SH-SY5Y (cell line): Measurements from ENCODE around the gene SENP1.

Experiments used
- GATA2 ChIP-seq: IDR thresholded peaks from 2 replicates; pipeline ENCODE4 v1.6.1; 2011; ENCODE audit warnings: mild to moderate bottlenecking, low read depth, low read length
- GATA3 ChIP-seq: IDR thresholded peaks from 2 replicates; pipeline ENCODE4 v1.6.1; 2011; ENCODE audit warnings: low read depth, mild to moderate bottlenecking, low read length, moderate library complexity

Gene SENP1

DNA sequence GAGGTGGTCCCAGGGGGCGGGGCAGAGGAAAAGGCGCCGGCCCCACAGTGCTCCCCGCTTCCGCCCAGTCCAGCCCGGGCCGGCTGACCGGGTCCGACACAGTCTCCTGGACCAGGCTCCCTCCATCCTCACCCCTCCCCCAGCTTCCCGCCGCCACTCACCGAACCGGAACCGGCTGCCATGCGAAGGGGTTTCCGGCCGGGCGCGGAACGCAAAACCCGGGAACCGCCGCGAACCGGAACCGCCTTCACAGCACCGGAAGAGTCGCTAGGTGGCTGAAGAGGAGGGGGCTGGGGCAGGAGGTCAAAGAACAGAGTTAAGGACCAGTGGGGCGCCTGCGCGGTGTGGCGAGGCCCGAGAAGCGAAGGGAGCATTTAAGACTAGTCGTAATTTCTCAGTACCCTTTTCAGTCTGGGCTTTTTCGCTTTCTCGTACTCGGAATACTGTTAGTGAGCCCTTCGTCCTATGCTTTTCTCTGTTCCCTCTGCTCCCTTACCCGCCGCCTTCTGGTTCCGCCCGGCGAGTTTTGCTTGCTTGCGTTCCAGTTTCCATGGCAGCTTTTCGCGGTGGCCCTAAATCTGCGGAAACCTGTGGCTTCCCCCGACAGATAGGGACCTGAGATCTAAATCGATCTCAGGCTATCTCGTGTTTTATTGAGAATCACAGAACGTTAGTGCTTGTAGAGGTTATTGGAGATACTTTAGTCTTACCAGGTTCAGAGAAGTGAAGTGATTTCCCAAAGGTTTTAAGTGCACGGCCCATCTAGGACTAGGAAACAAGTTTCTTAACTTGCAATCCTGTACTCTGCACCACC, at the start of gene SENP1:
Gene SENP1 (minus strand): TSS at position 213 of the 814 bp plus-strand sequence. CDS start 4,607 bp downstream, outside the sequence.
- TF ChIP-seq GATA3 = no peak
- no peak; the same call in 1 of the 2 replicates for TF ChIP-seq GATA2

DNA sequence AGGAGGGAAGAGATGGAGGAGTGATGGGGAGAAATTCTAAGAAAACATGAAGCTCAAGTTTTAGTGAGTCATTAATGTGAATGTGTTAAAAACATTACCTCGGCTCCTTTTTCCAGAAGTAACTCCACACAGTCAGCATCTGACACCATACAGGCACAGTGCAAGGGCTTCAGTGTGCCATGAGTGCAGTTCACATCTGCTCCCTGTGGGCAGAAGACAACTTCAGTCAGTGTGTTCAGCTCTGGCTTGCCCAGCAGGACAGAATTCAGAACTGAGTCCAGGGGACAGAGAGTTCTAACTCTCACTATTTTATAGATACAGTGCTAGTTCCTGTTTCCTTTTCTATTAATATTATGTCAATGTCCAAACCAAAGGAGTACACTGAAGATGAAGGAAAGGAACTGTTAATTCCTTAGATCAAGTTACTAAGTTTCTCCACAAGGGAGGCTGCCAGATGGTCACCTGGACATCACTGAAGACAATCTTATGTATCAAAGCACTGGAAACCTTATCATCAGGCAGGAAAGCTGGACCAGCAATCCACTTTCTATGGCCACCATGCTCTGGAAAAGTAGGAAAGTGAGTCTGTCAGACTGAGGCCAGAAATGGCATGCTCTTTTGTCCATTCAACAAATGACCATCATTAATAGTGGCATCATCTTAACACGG, 45.4 kb upstream of the SENP1 start:
- TF ChIP-seq GATA2 (no peak), GATA3 (no peak)

DNA sequence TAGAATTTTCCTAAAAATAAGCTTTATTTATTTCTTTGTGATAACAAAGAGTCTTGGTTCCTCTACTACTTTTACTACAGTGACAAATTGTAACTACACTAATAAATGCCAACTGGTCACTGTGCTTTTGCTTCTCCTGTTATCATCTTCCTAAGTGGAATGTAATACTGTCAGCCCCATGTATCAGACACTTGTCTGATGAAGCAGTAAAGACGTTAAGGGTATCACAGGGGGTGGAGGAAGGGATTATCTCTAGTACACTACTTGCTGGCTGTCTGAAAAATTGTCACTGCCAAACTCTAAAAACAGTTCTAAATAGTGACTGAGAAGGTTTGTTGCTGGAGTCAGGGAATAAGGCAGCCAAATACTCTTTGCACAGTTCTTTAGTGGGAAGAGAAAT, 40.1 kb upstream of the SENP1 start:
- TF ChIP-seq GATA2 = no peak
- no peak for TF ChIP-seq GATA3

DNA sequence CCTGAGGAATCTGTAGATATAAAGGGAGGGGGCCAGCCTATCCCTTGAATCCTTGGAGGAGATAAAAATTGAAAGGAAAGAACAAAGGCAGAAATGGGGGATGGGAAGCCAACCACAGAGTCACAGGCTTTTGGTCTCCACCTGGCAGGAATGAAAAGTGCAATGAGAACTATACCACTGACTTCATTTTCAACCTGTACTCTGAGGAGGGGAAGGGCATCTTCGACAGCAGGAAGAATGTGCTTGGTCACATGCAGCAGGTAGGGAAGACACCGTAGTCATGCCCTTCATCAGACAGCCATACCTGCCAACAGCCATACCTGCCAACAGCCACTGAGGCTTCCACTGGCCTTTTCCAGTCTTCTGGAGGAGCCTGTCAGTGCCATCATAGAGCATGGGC, 38.0 kb upstream of the SENP1 start:
- no peak for TF ChIP-seq GATA2
- TF ChIP-seq GATA3 = no peak

DNA sequence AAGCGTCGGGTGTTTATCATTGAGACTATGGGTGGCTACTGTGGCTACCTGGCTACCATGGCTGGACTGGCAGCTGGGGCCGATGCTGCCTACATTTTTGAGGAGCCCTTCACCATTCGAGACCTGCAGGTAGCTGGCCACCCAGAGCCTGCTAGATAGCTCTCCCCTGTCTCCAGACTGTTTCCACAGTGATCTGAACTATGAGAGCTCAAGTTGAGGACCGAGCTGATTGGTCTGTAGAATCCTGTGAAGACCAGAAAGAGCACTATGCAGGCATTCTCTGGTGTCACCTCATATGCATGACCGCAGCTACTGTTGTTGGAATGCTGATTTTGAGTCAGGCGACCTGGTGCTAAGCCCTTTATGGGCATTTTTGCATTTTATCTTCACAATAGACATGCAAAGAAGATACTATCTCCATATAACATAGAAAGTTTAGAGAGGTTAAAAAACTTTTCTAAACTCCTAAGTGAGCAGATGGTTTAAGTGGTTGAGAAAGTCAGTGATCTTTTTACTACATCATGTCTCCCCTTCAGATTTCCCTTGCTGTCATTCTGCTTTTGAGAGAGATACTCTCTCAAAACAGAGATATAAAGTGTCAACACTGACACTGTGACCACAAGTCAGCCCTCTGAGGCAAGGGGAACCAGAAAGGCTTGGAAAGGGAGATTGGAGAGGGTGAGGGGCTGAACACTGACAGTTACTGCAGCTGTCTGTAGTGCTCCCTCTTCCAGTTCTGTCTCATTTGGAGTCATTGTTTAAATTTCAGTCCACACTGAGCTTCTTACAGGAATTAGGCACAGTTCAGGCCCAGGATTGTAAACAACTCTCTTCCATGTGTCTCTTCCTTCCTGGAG, 37.2 kb upstream of the SENP1 start:
- TF ChIP-seq GATA3 (no peak), GATA2 (no peak)

DNA sequence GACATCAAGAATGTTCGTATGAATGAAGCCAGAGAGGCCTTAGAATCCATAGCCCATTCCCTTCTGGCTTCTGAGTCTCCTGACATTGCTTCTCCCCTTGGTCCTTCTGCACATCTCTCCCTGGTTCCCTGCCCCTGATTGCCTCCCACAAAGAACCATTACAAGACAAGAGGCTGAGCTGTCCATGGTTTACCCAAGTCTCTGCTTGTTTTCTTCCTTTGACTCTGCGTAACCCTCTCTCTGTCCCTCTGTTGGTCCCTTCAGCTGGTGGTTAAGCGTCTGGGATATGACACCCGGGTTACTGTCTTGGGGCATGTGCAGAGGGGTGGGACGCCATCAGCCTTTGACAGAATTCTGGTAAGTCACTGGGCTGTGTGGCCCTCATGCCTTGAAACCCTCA, 29.1 kb upstream of the SENP1 start:
- TF ChIP-seq GATA2 = no peak
- TF ChIP-seq GATA3 = no peak

DNA sequence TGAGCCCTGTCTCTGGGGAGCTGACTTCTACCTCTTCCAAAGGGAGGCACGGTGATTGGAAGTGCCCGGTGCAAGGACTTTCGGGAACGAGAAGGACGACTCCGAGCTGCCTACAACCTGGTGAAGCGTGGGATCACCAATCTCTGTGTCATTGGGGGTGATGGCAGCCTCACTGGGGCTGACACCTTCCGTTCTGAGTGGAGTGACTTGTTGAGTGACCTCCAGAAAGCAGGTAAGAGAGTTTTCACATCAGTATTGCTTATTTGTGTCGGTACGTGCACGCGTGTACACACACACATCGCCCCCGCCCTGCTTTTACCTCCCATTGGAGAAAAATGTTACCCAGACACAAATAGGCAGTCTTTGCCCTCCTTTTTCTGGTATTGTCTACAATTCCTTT, 26.9 kb upstream of the SENP1 start:
- TF ChIP-seq GATA3 = no peak
- no peak for TF ChIP-seq GATA2

DNA sequence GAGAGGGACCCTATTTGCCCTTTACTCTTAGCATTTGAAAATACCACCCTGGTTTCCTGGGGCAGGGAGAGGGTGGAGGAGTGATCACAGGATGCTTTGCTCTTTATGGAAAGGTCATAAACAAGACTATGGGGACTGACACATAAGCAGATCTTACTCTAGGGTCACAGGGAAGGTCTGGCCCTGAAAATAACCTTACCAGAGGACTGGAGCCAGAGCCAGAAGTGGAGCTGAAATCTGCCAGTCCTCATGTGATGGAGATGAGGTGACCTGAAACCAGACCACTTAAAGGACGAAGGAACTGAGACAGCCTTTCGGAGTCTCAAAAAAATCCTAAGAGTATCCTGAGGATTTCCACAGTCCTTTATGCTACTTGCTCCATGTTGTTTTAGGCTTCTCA, 25.6 kb upstream of the SENP1 start:
- TF ChIP-seq GATA3 (no peak), GATA2 (no peak)

DNA sequence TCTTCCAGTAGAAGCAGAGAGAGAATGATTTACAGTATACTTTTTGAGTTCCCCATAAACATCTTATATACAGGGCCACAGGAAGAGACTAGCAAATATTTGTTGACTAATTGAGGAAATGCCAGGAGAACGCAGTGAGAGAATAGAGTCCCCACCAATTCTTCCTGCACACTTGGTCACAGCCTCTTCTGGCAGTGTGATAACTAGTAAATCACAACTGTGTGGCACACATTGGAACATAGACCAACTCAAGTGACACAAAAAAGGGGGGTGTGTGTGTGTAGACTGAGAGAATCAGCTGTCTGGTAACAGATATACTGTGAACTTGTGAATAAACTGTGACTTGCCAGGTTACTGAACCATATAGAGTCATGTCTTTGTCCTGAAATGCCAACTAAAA, 23.5 kb upstream of the SENP1 start:
- no peak for TF ChIP-seq GATA3
- TF ChIP-seq GATA2 = no peak

DNA sequence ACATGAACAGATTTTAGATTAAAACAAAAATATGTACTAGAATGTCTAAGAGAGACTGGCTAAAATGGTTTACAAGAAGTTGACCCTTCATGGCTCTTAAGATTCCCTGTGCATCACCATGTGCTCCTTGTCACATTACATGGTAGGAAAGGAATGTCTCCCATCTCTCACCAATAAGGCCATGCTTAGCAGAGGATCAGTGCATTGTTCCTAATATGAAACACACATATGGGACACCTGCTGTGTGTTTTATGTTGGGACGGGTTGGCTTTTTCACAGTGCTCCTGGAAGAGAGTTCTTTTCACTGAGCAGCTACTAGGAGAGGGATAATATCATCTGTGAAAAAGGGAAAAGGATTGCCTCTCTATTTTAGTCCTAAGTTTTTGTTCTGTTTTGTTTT, 22.9 kb upstream of the SENP1 start:
- TF ChIP-seq GATA2 (no peak), GATA3 (no peak)

DNA sequence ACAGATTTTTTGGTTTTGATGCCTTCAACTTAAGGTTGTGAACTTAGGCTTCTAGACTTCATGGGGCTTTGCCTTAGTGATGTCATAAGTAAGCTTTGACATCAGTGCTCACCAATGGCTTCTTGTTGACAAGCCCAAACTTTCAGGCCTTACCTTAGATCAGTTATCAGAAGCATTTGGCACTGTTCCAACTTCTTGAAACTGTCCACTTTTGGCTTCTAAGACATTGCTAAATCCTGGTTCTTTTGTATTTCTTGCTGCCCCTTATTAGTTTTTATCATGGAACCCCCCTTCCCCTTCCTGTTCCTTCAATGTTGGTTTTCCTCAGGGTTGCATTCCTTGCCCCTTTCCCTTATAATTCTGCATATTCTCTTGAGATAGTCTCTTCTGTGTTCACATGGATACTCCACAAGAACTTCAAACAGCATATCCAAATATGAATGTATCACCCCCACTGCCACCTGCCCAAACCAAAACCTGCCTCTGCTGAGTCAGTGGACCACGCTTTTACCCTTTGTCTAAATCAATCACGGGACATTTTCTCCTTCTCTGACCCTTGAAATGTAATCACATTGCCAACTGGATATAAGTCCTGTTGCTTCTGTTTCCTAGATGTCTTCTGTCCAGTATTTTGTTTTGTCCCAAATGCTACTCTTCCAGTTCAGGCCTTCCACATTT, 21.2 kb upstream of the SENP1 start:
- TF ChIP-seq GATA3 = no peak
- TF ChIP-seq GATA2 = no peak

DNA sequence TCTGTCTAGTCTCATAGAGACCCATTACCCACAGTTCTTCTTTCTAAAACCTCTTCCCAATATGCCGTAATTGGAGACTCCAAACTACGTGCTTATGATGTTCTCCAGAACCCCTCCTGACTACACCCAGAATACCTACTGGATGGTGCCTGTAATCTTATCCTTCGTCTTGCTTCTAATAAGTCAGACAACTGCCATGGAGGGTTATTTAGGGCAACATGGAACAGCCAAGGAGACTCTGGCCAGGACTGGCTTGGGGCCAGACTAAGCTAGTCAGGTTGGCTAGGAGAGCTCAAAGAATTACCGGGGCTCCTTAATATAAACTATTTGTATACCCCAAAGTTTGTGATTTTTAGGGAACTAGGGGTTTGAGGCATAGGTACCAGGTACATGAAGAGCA, 20.1 kb upstream of the SENP1 start:
- TF ChIP-seq GATA2 = no peak
- no peak for TF ChIP-seq GATA3

DNA sequence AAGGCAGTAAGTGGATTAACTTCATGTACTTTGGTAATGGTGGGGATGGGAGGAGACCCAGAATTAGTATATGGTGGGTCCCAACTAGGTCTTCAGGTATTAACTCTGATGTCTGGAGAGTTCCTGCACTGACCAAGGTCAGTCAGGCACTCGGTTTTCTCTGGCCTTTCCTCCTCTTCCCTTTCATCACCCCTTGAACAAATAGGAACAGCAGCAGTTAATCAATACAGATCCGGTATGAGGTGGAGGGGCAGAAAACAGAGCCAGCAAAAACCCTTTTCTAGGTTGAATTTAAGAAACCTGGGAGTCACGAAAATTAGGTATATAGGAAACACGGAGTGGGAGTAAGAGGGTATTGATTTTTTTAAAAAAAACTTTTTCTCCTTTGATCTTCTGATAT, 17.3 kb upstream of the SENP1 start:
- TF ChIP-seq GATA3 (no peak), GATA2 (no peak)

DNA sequence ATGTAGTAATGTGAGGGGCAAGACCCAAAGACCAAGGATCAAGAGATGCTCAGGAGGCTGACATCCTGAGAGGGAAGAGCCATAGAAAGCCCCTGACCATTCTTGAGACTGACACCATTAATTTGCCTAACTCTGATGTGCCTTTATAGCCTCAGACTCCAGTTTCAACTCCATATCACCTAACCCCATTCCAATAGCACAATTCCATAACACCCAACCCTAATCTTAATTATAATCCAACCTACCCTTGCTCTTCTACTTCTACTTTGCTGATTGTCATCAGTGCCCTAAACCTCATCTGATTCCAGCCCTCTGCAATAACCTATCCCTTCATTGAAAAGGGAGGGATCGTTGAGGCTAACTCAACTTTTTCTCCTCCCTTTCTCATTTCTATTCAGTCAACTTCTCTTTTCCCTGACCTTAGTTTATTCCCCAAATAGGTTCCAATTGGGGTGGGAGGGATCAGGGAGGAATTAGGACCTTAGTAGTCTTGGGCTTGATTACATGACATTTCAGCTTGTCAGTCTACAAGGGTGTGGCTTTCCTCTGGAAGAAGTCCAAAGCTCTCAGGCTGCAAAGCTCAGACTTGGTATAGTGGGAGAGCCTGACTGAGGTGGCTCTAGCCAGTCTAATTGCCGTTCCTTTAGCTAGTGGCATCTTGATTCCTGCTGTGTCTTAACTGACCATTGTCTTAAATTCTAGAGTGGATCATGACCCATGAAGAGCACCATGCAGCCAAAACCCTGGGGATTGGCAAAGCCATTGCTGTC, 16.4 kb upstream of the SENP1 start:
- TF ChIP-seq GATA2 = no peak
